Ureter (tissue), 1 donor: Measurements from ENCODE around the gene KMT2A. TPM values are rescaled to one million over a fixed set of nuclear protein-coding genes. Genes with fewer than 3 reads are reported as not detected.
A peak's percentile ranks its signal among the peaks of the same experiment; 100 is the strongest.
"Not testable (repeated sequence)": the region's sequence is repeated elsewhere in the genome, so short reads cannot be mapped to it uniquely, and the experiment has no call there.

ENCODE experiments used
- DNase-seq: peaks from one replicate; pipeline ENCODE4 v3.0.0-alpha.2; 2020; ENCODE audit warnings: low spot score
- total RNA-seq: library from RNA; stranded (reverse); gene quantifications from one replicate; pipeline ENCODE4 v1.2.4, GENCODE V29; 2023
- donor health status: DM: yes; HTN: yes; CAD: no.

KMT2A gene
- total RNA-seq, 1 donor from 2014 or later, result 106 TPM

- DNase-seq, result peak; percentile 52
Observed at GRCh38 chr11:118434553-118435289, 1.6 kb upstream of the KMT2A start.

DNA sequence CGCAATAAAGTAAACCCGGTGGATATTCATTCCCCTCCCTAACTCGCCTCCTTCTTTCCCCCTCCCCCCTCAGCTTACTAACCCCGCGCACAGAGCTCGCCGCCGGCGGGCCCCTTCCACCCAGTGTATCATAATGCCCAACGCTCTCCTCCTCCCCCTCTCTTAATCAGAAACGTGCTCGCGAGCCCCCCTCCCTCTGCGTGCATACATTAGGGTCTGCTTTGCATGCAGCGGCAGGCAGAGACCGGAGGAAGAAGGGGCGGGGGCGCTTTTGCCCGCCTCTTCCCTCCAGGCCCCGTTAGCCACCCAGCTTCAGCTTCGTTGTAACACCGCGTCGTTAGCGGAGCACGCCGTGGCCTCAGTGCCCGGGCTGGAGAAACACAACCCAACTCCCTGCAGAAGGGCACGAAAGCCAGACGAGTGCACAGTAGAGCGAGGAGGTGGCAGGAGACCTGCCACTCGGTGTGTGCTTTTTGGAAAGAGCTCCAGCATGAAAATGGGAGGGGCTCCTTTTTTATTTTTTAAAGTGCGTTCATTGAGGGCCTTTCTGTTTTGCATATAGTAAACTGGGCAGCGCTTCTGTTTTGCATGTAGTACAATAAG, 901 bp upstream of the KMT2A start:
- no peak for DNase-seq

DNA sequence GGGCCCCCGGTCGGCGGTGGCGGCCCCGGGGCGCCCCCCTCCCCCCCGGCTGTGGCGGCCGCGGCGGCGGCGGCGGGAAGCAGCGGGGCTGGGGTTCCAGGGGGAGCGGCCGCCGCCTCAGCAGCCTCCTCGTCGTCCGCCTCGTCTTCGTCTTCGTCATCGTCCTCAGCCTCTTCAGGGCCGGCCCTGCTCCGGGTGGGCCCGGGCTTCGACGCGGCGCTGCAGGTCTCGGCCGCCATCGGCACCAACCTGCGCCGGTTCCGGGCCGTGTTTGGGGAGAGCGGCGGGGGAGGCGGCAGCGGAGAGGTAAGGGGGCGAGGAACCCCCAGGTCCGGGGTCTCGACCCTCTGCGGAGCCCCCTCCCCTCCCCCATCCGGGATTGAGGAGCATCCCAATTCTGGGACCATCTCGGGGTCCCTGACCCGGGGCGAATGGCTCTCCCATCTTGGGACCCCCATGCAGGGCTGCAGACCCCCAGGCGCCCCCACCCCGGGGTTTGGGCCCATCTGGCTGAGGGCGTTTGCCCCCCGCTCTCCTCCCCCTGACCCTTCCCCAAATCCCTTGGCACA, 431 bp downstream of the KMT2A start:
- DNase-seq, result peak; percentile 65

- DNase-seq, result peak; percentile 45
Observed at GRCh38 chr11:118437208-118438125, 1.2 kb downstream of the KMT2A start.

DNA sequence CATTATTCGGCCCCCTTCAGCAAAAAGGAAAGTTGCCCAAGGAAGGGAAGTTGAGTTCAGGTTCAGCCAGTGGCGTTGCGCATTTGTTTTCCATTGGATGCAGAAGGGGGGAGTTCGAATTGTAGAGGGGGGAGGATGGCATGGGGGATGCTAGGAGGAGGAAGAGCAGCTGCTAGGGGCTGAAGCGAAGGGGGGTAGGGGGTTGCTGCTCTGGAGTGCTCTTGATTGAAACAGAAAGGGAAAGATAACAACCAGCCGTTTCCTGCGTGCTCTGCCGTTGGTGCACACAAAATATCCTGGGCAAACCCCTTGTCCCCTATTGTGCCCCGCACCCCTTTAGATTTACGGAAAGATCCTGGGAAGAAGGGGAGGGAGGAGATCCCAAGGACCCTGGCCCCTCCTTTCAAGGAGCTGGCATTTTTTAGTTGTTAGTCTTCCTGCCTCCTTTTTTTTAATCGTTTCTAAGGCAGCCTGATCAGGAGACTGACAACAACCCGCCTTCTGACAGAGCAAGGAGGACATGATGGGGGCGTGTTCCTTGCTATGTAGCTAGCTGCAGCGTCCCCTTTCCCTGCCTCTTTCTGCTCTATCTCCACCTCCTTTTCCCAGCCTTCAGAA, 2.1 kb downstream of the KMT2A start:
- DNase-seq, result peak; percentile 55

DNA sequence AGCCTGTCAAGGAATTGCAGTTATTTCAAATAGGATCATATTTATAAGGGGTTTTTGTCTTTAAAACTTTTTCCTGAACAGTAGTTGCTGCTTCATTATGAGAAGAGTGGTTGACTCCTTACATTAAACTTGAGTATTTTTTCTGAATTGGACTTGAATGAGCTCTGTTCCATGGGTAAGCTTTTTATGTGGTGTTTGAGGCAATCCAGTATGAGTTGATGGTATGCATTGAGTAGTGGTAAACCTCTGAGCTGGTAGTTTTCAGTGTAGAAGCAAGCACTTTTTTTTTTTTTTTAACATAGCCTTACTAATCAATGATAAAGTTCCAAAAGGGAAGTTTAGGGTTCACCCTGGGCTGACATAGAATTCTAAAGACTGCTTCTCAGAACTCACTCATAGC, 3.4 kb downstream of the KMT2A start:
- DNase-seq, result no peak

DNA sequence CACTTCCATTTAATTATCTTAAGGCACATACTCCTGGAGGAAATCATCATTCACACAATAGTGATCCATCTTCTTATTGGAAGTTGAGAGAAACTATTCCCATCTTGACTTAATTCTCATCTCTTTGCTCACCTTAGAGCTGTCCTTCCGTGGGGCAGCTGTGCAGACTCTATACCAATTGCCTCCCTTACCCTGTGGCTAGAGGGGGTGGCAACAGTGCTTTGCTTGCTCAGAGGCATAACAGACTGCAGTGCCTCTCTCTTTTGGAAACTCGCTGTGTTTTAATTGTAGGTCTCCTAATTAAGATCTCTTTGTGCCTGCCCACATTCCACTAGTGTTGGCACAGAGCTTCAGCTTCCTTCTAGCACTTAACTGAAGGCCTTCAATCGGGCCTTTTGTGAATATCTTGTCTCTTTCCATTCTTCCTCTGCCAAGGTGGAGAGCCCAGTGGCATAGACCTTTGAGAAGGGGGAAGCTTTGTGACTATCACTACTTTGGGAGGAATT, 5.5 kb downstream of the KMT2A start:
- no peak for DNase-seq

GRCh38 chr11:118442301-118442700, 6.0 kb downstream of the KMT2A start:
- no peak for DNase-seq

DNA sequence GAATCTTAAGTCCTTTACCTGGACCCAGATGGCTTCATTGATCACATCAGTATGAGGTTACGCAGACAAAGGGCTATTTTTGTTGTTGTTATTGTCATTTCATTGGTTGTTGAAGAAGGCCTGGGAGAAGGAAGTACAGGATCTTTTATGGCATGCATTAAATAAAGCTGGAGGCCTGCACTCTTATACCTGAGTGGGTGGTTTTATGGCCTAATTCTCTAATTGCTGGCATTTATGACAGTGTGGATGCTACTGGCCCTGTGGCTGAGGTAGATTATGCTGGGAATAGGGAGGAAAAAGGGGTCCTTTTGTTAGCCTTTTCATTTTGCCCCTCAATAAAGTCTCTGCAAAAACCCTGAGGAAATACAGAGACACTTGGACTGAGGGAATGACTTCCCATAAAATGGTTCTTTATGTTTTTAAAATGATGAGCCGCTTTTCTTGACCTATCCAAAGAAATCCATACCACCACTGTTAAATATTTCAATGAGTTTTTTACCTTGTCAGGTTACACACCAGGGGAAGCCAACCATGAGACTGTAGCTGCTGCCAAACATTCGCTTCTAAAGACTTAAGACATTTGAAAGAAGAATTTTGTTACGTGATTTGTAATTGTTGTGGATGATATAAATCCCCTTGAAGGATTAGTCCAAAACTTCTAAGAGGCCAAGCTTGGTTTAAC, 6.8 kb downstream of the KMT2A start:
- no peak for DNase-seq

GRCh38 chr11:118443590-118444218, 7.4 kb downstream of the KMT2A start:
- DNase-seq, result no peak

DNA sequence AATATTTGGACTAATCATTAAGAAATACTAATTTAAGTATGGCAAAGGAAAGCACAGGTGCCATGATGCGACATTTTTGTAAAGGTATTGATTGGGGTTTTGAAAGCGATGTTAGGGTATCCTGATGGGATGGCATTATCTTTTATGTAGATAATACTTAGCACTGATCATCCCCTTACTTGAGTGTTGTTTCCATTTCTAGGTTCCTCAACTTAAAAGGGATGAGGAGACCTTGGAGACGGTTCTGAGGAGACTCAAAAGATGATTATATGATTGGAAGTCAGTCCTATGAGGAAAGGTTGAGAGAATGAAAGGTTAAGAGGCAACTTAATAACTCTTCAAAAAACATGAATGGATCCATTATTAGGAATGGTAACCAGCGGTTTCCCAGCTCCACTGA, 11.1 kb downstream of the KMT2A start:
- no peak for DNase-seq

- DNase-seq, result no peak
Observed at GRCh38 chr11:118448294-118448693, 12.0 kb downstream of the KMT2A start.

DNA sequence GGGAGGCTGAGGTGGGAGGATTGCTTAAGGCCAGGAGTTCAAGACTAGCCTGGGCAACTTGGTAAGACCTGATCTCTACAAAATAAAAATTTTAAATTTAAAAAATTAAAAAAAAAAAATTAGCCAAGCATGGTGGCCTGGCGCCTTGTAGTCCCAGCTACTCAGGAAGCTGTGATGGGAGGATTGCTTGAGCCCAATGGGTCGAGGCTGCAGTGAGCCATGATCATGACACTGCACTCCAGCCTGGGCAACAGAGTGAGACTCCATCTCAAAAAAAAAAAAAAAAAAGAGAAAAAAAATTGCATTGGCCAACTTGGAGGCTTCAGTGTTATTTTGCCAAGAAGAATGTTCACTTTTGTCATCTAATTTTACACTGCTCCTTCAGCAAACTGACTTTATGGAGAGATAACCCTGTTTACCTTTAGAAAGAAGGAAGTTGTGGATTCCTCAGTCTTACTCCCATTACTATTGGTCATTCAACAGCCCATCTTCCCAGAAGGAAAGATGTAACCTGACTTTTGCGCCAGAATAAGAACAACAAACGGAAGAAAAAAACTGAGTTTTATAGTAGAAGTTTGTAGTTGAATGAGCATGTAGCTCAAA, 13.1 kb downstream of the KMT2A start:
- DNase-seq, result no peak

- no peak for DNase-seq
Observed at GRCh38 chr11:118450451-118450850, 14.2 kb downstream of the KMT2A start.

- DNase-seq, result no peak
Observed at GRCh38 chr11:118462178-118462577, 25.9 kb downstream of the KMT2A start.

- not testable (repeated sequence) for DNase-seq
Observed at GRCh38 chr11:118468968-118469367, 32.7 kb downstream of the KMT2A start.

GRCh38 chr11:118471030-118471429, 34.7 kb downstream of the KMT2A start:
- no peak for DNase-seq

GRCh38 chr11:118473537-118473936, 37.2 kb downstream of the KMT2A start:
- DNase-seq, result no peak

GRCh38 chr11:118476676-118477075, 40.4 kb downstream of the KMT2A start:
- DNase-seq, result no peak

DNA sequence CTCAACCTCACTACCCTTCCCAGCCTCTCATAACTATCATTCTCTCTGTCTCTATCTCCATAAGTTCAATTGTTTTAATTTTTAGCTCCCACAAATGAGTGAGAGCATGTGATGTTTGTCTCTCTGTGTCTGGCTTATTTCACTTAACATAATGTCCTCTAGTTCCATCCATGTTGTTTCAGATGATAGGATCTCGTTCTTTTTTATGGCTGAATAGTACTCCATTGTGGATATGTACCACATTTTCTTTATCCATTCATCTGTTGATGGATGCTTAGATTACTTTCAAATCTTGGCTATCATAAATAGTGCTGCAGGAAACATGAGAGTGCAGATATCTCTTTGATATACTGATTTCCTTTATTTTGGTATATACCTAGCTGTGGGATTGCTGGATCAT, 44.9 kb downstream of the KMT2A start:
- DNase-seq, result not testable (repeated sequence)
